H9 (cell line): Measurements from ENCODE around the gene DPP3. TPM values are rescaled to one million over a fixed set of nuclear protein-coding genes. Genes with fewer than 3 reads are reported as not detected.
A peak's percentile ranks its signal among the peaks of the same experiment; 100 is the strongest.

Experiments
- DNase-seq: peaks from one replicate; pipeline ENCODE4 v3.0.0-alpha.2; 2017
- H2AFZ ChIP-seq: one replicate; pipeline ENCODE4 v1.6.1; 2013; ENCODE audit warnings: mild to moderate bottlenecking, low read length, control low read depth, moderate library complexity
- H2AK5ac ChIP-seq: 2 replicates; pipeline ENCODE4 v1.6.1; 2013; ENCODE audit warnings: low read length, control low read depth, mixed read lengths; ENCODE audit not compliant: insufficient read length
- H2BK120ac ChIP-seq: one replicate; pipeline ENCODE4 v1.6.1; 2013; ENCODE audit warnings: low read depth, mild to moderate bottlenecking, low read length, control low read depth, inconsistent platforms; ENCODE audit not compliant: poor library complexity, severe bottlenecking
- H2BK12ac ChIP-seq: 2 replicates; pipeline ENCODE4 v1.6.1; 2013; ENCODE audit warnings: low read length, control low read depth, mixed read lengths, low read depth; ENCODE audit not compliant: insufficient read length
- H2BK15ac ChIP-seq: 2 replicates; pipeline ENCODE4 v1.6.1; 2013; ENCODE audit warnings: low read depth, low read length, control low read depth
- H2BK20ac ChIP-seq: one replicate; pipeline ENCODE4 v1.6.1; 2013; ENCODE audit warnings: low read depth, mild to moderate bottlenecking, low read length, control low read depth, inconsistent platforms; ENCODE audit not compliant: poor library complexity, severe bottlenecking
- H2BK5ac ChIP-seq: 2 replicates; pipeline ENCODE4 v1.6.1; 2013; ENCODE audit warnings: low read length, control low read depth, mixed read lengths; ENCODE audit not compliant: insufficient read length
- H3K14ac ChIP-seq: 2 replicates; pipeline ENCODE4 v1.6.1; 2013; ENCODE audit warnings: low read length, control low read depth; ENCODE audit not compliant: insufficient read depth
- H3K18ac ChIP-seq: 2 replicates; pipeline ENCODE4 v1.6.1; 2013; ENCODE audit warnings: low read depth, mild to moderate bottlenecking, mixed read lengths, low read length, control low read depth; ENCODE audit not compliant: insufficient read length
- H3K23ac ChIP-seq: 2 replicates; pipeline ENCODE4 v1.6.1; 2013; ENCODE audit warnings: low read length, control low read depth, mixed read lengths, low read depth; ENCODE audit not compliant: insufficient read length
- H3K23me2 ChIP-seq: 2 replicates; pipeline ENCODE4 v1.6.1; 2013; ENCODE audit warnings: low read depth, mild to moderate bottlenecking, mixed read lengths, low read length, control low read depth; ENCODE audit not compliant: insufficient read length, poor library complexity, severe bottlenecking
- H3K27ac ChIP-seq: 2 replicates; pipeline ENCODE4 v1.5.1; 2013; ENCODE audit warnings: low read length, control low read depth, mixed read lengths, low read depth; ENCODE audit not compliant: insufficient read length
- H3K27me3 ChIP-seq: 2 replicates; pipeline ENCODE4 v1.6.1; 2013; ENCODE audit warnings: low read length, control low read depth, inconsistent platforms; ENCODE audit not compliant: insufficient read depth
- H3K4ac ChIP-seq: 2 replicates; pipeline ENCODE4 v1.6.1; 2013; ENCODE audit warnings: low read depth, mild to moderate bottlenecking, control low read depth, inconsistent platforms, low read length, moderate library complexity
- H3K4me1 ChIP-seq: 2 replicates; pipeline ENCODE4 v1.6.1; 2013; ENCODE audit warnings: low read length, control low read depth, inconsistent platforms; ENCODE audit not compliant: insufficient read depth
- H3K4me2 ChIP-seq: 2 replicates; pipeline ENCODE4 v1.6.1; 2013; ENCODE audit warnings: low read length, control low read depth, mixed read lengths; ENCODE audit not compliant: insufficient read length, insufficient read depth
- H3K56ac ChIP-seq: 2 replicates; pipeline ENCODE4 v1.6.1; 2013; ENCODE audit warnings: low read depth, mild to moderate bottlenecking, mixed read lengths, low read length, control low read depth; ENCODE audit not compliant: insufficient read length
- H3K79me1 ChIP-seq: 2 replicates; pipeline ENCODE4 v1.6.1; 2013; ENCODE audit warnings: low read depth, mild to moderate bottlenecking, moderate library complexity, low read length, control low read depth, inconsistent platforms; ENCODE audit not compliant: insufficient read depth, poor library complexity, severe bottlenecking
- H3K79me2 ChIP-seq: 2 replicates; pipeline ENCODE4 v1.6.1; 2013; ENCODE audit warnings: low read length, control low read depth, inconsistent platforms; ENCODE audit not compliant: insufficient read depth
- H3K9ac ChIP-seq: 2 replicates; pipeline ENCODE4 v1.6.1; 2013; ENCODE audit warnings: low read length, control low read depth, mixed read lengths; ENCODE audit not compliant: insufficient read length; ENCODE audit errors: extremely low read depth
- H3K9me3 ChIP-seq: one replicate; pipeline ENCODE4 v1.6.1; 2013; ENCODE audit warnings: low read depth, low read length, inconsistent platforms; ENCODE audit not compliant: control insufficient read depth
- H3T11ph ChIP-seq: one replicate; pipeline ENCODE4 v1.6.1; 2013; ENCODE audit warnings: mild to moderate bottlenecking, low read length, control low read depth, inconsistent platforms
- H4K20me1 ChIP-seq: one replicate; pipeline ENCODE4 v1.6.1; 2013; ENCODE audit not compliant: control insufficient read depth, insufficient read length, insufficient read depth
- H4K5ac ChIP-seq: 2 replicates; pipeline ENCODE4 v1.6.1; 2013; ENCODE audit warnings: low read depth, mild to moderate bottlenecking, mixed read lengths, low read length, control low read depth; ENCODE audit not compliant: insufficient read length
- H4K8ac ChIP-seq: replicated peaks from 2 replicates; pipeline ENCODE4 v1.6.1; 2013; ENCODE audit warnings: low read length, control low read depth, mixed read lengths, low read depth; ENCODE audit not compliant: insufficient read length
- H4K91ac ChIP-seq: 2 replicates; pipeline ENCODE4 v1.6.1; 2013; ENCODE audit warnings: low read depth, mild to moderate bottlenecking, moderate library complexity, mixed read lengths, low read length, control low read depth; ENCODE audit not compliant: insufficient read length
- H3K27ac Mint-ChIP-seq, 3 experiments: 2 replicates in 2 of 3; 3 replicates in 1 of 3; pipeline ENCODE4 v1.8.0; 2020 to 2021; ENCODE audit warnings: mixed read lengths in 3 of 3, mild to moderate bottlenecking in 1 of 3, moderate library complexity in 1 of 3
- H3K27me3 Mint-ChIP-seq: 2 replicates; pipeline ENCODE4 v1.8.0; 2021; ENCODE audit warnings: low read depth, mild to moderate bottlenecking, moderate library complexity, mixed read lengths
- H3K36me3 Mint-ChIP-seq, 3 experiments: 2 replicates in 2 of 3; 3 replicates in 1 of 3; pipeline ENCODE4 v1.8.0; 2020 to 2021; ENCODE audit warnings: low read depth in 3 of 3, mixed read lengths in 3 of 3; ENCODE audit not compliant: insufficient read depth in 1 of 3
- H3K4me1 Mint-ChIP-seq, 2 experiments: 2 replicates each; pipeline ENCODE4 v1.8.0; 2020; ENCODE audit warnings: mixed read lengths in 2 of 2
- H3K4me3 Mint-ChIP-seq, 2 experiments: 2 replicates in 1 of 2; 3 replicates in 1 of 2; pipeline ENCODE4 v1.8.0; 2020 to 2021; ENCODE audit warnings: mild to moderate bottlenecking in 2 of 2, mixed read lengths in 2 of 2, moderate library complexity in 1 of 2
- H3K9me3 Mint-ChIP-seq, 2 experiments: 2 replicates in 1 of 2; 3 replicates in 1 of 2; pipeline ENCODE4 v1.8.0; 2020; ENCODE audit warnings: mild to moderate bottlenecking in 2 of 2, mixed read lengths in 2 of 2, moderate library complexity in 1 of 2
- CTCF ChIP-seq: fragments of 200-600 bp; sonication (generic); conservative IDR thresholded peaks from 3 replicates; pipeline ENCODE4 v1.8.0; 2021; ENCODE audit warnings: antibody characterized with exemption, mild to moderate bottlenecking
- WGBS: extraction: QIAGEN DNeasy Blood & Tissue Kit; methylation state at CpG from one replicate; pipeline ENCODE4 v1.1.7; 2013; ENCODE audit warnings: missing lambda C conversion rate, low lambda C conversion rate, mixed read lengths; ENCODE audit not compliant: insufficient read length; ENCODE audit errors: extremely low coverage; 5-methylcytosine and 5-hydroxymethylcytosine counted together
- total RNA-seq: library from RNA; stranded (reverse); gene quantifications from 2 replicates; pipeline ENCODE4 v1.2.1, GENCODE V29; 2021

Gene DPP3
- total RNA-seq, 1 experiment from 2014 or later, result 85.3 TPM

- H3K56ac ChIP-seq, result no peak overlapping the region
- no peak overlapping the region for H3K23ac ChIP-seq
- Mint-ChIP-seq H3K4me3 (no peak overlapping the region), H3K36me3 (peaks cover 0 to 5% (median 0%) of the 10 kb centered on the region in 3 experiments; a peak in 2 of 7 replicates), H3K9me3 (peaks cover 0 to 6% of the 10 kb centered on the region in 2 experiments; a peak in 1 of 5 replicates), H3K4me1 (peaks cover 4 to 16% of the 10 kb centered on the region in 2 experiments; a peak in 3 of 4 replicates), H3K27me3 (peaks cover 16% of the 10 kb centered on the region), H3K27ac (peak overlapping the region in 1 of 3 experiments; percentile 34; a peak in 1 of 7 replicates)
- no peaks in the 10 kb centered on the region for H4K20me1 ChIP-seq
- H3K18ac ChIP-seq, result no peak overlapping the region
- no peak overlapping the region for H4K5ac ChIP-seq
- H3K4ac ChIP-seq, result no peak overlapping the region
- H3K4me1 ChIP-seq, result no peaks in the 10 kb centered on the region
- H3K27me3 ChIP-seq, result no peaks in the 10 kb centered on the region
- H3T11ph ChIP-seq, result no peak overlapping the region
- no peak overlapping the region for H3K14ac ChIP-seq
- H2BK12ac ChIP-seq, result no peak overlapping the region
- no peak overlapping the region for H2BK120ac ChIP-seq
- no peak overlapping the region for H2BK15ac ChIP-seq
- no peak overlapping the region for H2BK5ac ChIP-seq
- H2AK5ac ChIP-seq, result no peak overlapping the region
- no CpG with 5 or more reads among the region's 6 CpGs for WGBS
- no peak overlapping the region for H3K9ac ChIP-seq
- H3K27ac ChIP-seq, result no peak overlapping the region
- H4K91ac ChIP-seq, result no peak overlapping the region
- H3K4me2 ChIP-seq, result no peak overlapping the region
- no peak for TF ChIP-seq CTCF
- H3K79me1 ChIP-seq, result no peaks in the 10 kb centered on the region
- no peak overlapping the region for H2AFZ ChIP-seq
- no peak for DNase-seq
- no peak overlapping the region for H4K8ac ChIP-seq
- peaks cover 7% of the 10 kb centered on the region for H3K9me3 ChIP-seq
- no peaks in the 10 kb centered on the region for H3K79me2 ChIP-seq
- H3K23me2 ChIP-seq, result no peaks in the 10 kb centered on the region
- H2BK20ac ChIP-seq, result no peak overlapping the region
These were observed 26.0 kb upstream of the DPP3 start for GRCh38 chr11:66454247-66454646.
